ENCODE results near the gene TMCO4.
"Not testable (repeated sequence)": the region's sequence is repeated elsewhere in the genome, so short reads cannot be mapped to it uniquely, and the experiment has no call there.

TMCO4 gene

DNA sequence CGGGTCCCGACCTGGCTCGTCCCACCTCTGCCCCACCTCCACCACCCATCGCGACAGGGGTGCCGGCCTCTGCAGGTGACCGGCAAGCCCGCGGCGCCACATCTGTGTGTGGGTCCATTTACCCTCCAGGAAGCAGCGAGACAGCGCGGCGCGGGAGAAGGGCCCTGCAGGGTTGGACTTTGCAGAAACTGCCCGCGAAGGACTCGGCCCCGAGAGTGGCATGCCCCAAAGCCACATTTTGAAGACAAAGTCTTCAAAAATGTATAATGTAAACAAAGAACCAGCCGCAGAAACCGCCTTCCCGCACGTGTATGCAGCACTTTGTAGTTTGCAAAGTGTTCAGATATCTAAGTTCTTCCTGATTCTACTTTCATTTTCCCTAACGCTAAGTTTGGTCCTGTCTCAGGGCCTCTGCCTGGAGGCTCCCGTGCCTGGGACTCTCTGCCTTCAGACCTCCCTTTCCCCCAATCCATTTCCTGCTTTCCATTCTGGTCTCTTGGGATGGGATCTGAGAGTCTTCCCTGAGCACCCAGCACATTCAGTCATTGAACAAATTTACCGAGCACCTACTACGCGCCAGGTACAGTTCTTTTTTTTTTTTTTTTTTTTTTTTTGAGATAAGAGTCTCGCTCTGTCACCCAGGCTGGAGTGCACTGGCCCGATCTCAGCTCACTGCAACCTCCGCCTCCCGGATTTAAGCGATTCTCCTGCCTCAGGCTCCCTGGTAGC, 524 bp upstream of the TMCO4 start:
- peak; percentile 79 for DNase-seq
- H3K27me3 Mint-ChIP-seq, result no peaks in the 10 kb centered on the region
- peaks cover 7% of the 10 kb centered on the region for H3K36me3 Mint-ChIP-seq (ENCODE audit: low read depth)
- H3K4me3 Mint-ChIP-seq, result peak overlapping the region; percentile 78
- peaks cover 34% of the 10 kb centered on the region for H3K4me1 Mint-ChIP-seq (ENCODE audit: low read depth)
- H3K9me3 Mint-ChIP-seq, result no peaks in the 10 kb centered on the region
- peak overlapping the region; percentile 89 for H3K27ac Mint-ChIP-seq

GRCh38 chr1:19798486-19799229, 1.1 kb downstream of the TMCO4 start:
- peak overlapping the region; percentile 94 for H3K27ac Mint-ChIP-seq
- peak overlapping the region; percentile 81 for H3K4me3 Mint-ChIP-seq
- peaks cover 44% of the 10 kb centered on the region for H3K4me1 Mint-ChIP-seq (ENCODE audit: low read depth)

GRCh38 chr1:19797827-19798226, 1.9 kb downstream of the TMCO4 start:
- no peak for DNase-seq
- H3K27me3 Mint-ChIP-seq, result no peaks in the 10 kb centered on the region
- H3K4me1 Mint-ChIP-seq (ENCODE audit: low read depth), result peaks cover 44% of the 10 kb centered on the region
- peaks cover 18% of the 10 kb centered on the region for H3K36me3 Mint-ChIP-seq (ENCODE audit: low read depth)
- peak overlapping the region; percentile 81 for H3K4me3 Mint-ChIP-seq
- peak overlapping the region; percentile 94 for H3K27ac Mint-ChIP-seq
- H3K9me3 Mint-ChIP-seq, result no peaks in the 10 kb centered on the region

More at GRCh38 chr1:19798486-19799229, 1.1 kb downstream of the TMCO4 start:
- Mint-ChIP-seq H3K36me3 (ENCODE audit: low read depth) (peaks cover 12% of the 10 kb centered on the region), H3K27me3 (no peaks in the 10 kb centered on the region), H3K9me3 (no peaks in the 10 kb centered on the region)
- DNase-seq, result peak; percentile 35

- no peak overlapping the region for H3K27ac Mint-ChIP-seq
- H3K27me3 Mint-ChIP-seq, result no peaks in the 10 kb centered on the region
- peaks cover 43% of the 10 kb centered on the region for H3K36me3 Mint-ChIP-seq (ENCODE audit: low read depth)
- no peak overlapping the region for H3K4me3 Mint-ChIP-seq
- no peak for DNase-seq
- H3K9me3 Mint-ChIP-seq, result no peaks in the 10 kb centered on the region
- H3K4me1 Mint-ChIP-seq (ENCODE audit: low read depth), result peaks cover 42% of the 10 kb centered on the region
Measured at GRCh38 chr1:19794583-19794982, 5.1 kb downstream of the TMCO4 start.

DNA sequence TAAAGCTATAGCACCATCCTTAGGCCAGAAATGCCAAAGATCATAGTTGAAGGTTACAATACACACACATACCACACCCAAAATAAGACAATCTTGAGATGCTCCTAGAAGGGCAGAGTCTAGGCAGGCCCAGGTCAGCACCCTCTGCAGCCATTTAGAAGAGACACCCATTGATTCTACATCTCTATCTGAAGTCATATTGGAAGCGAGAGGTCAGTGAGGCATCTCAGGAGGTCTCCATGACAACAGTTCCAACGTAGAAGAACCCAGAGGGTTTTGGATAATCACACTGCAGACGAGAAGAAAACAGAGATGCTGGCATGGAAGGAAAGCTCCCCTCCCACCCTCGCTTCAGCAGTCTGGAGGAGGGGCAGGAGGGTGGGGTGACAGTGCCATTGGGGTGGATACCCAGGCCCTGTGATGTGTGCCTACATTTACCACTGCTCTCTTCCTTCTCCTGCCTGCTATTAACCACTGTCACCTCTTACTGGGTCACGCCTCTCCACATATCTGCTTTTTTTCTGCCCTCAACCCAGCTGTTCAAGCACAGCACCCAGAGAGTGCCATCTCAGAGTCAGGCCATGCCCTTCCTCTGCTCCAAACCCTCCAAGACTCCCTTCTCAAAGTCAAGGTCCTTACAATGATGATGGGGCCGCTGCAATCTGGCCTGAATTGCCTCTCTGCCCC, 6.2 kb downstream of the TMCO4 start:
- H3K27ac Mint-ChIP-seq, result no peak overlapping the region
- no peak for DNase-seq
- H3K27me3 Mint-ChIP-seq, result no peaks in the 10 kb centered on the region
- H3K36me3 Mint-ChIP-seq (ENCODE audit: low read depth), result peaks cover 43% of the 10 kb centered on the region
- no peaks in the 10 kb centered on the region for H3K9me3 Mint-ChIP-seq
- H3K4me1 Mint-ChIP-seq (ENCODE audit: low read depth), result peaks cover 33% of the 10 kb centered on the region
- H3K4me3 Mint-ChIP-seq, result no peak overlapping the region

DNA sequence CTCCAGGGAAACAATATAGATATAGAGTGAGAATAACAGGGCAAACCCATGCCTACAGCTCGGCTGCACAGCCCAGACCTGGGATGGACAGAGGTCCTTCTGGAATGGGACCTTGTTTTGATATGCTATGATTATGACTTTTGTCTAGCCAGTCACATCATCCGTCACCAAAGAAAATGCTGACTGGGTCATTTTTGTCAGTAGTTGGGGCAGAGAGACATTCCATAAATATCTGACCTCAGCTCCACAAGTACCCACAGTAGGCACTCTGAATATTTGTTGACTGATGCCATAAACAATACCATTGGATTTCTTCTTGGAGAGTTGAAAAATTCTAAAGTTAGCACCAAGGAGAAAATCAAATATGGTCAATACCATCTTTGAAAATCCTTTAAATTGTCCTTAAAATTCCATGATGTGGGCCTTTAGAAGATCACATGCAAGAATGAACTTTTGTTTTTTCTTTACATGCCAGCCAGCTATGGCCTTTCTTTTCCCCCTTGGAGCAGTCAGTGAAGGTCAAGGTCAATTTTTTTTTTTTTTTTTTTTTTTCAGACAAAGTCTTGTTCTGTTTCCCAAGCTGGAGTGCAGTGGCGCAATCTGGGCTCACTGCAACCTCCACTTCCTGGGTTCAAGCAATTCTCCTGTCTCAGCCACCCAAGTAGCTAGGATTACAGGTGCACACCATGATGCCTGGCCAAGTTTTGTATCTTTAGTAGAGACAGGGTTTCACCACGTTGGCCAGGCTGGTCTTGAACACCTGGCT, 7.3 kb downstream of the TMCO4 start:
- Mint-ChIP-seq H3K4me1 (ENCODE audit: low read depth) (peaks cover 26% of the 10 kb centered on the region), H3K9me3 (no peaks in the 10 kb centered on the region), H3K27me3 (no peaks in the 10 kb centered on the region), H3K4me3 (no peak overlapping the region), H3K27ac (no peak overlapping the region), H3K36me3 (ENCODE audit: low read depth) (peaks cover 49% of the 10 kb centered on the region)
- DNase-seq, result no peak

DNA sequence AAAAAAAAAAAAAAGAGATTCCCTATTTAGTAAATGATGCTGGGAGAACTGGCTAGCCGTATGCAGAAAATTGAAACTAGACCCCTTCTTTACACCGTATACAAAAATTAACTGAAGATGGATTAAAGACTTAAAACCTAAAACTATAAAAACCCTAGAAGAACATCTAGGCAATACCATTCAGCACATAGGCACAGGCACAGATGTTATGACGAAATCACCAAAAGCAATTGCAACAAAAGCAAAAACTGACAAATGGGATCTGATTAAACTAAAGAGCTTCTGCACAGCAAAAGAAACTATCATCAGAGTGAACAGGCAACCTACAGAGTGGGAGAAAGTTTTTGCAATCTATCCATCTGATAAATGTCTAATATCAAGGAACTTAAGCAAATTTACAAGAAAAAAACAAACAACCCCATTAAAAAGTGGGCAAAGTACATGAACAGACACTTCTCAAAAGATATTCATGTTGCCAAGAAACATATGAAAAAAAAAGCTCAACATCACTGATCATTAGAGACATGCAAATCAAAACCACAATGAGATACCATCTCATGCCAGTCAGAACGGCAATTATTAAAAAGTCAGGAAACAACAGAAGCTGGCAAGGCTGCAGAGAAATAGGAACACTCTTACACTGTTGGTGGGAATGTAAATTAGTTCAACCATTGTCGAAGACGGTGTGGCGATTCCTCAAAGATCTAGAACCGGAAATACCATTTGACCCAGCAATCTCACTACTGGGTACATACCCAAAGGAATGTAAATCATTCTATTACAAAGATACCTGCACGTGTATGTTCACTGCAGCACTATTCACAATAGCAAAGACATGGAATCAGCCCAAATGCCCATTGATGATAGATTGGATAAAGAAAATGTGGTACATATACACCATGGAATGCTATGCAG, 9.4 kb downstream of the TMCO4 start:
- H3K9me3 Mint-ChIP-seq, H3K4me3 Mint-ChIP-seq, DNase-seq, H3K27me3 Mint-ChIP-seq, H3K27ac Mint-ChIP-seq: not testable (repeated sequence)
- Mint-ChIP-seq H3K4me1 (ENCODE audit: low read depth) (peaks cover 22% of the 10 kb centered on the region), H3K36me3 (ENCODE audit: low read depth) (peaks cover 61% of the 10 kb centered on the region)

- Mint-ChIP-seq H3K27ac (no peak overlapping the region), H3K27me3 (no peaks in the 10 kb centered on the region), H3K4me1 (ENCODE audit: low read depth) (peaks cover 12% of the 10 kb centered on the region), H3K9me3 (no peaks in the 10 kb centered on the region), H3K36me3 (ENCODE audit: low read depth) (peaks cover 65% of the 10 kb centered on the region), H3K4me3 (no peak overlapping the region)
- no peak for DNase-seq
Measured at GRCh38 chr1:19786988-19787423, 12.7 kb downstream of the TMCO4 start.

- H3K9me3 Mint-ChIP-seq, result no peaks in the 10 kb centered on the region
- peaks cover 8% of the 10 kb centered on the region for H3K4me1 Mint-ChIP-seq (ENCODE audit: low read depth)
- H3K36me3 Mint-ChIP-seq (ENCODE audit: low read depth), result peaks cover 65% of the 10 kb centered on the region
- DNase-seq, result no peak
- H3K4me3 Mint-ChIP-seq, result no peak overlapping the region
- no peak overlapping the region for H3K27ac Mint-ChIP-seq
- H3K27me3 Mint-ChIP-seq, result no peaks in the 10 kb centered on the region
Measured at GRCh38 chr1:19785660-19786059, 14.1 kb downstream of the TMCO4 start.

DNA sequence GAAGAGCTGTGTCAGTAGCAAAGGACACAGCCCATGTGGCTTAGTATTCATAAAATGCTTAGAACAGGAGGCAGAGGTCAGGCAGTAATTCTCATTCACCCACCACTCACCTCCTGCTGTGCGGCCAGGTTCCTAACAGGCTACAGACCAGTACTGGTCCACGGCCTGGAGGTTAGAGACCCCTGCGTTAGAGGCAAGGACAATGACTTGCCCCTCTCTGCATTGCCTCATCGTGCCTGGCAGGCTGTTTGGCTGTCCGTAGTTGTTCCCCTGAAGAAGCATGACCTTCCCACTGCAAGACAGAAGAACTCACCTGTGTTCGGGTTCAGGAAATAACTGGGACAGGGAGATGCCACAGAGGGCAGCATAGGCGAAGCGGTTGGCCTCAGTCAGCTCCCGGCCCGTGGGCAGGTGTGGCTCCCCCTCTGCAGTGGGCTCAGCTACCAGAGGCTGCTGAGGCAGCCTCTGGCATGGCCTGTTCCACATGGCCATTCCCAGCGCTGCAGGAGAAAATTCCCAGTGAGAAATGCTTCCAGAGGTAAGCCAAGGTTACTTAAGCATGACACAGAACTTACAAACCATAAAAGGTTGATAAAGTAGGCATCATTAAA, 19.3 kb downstream of the TMCO4 start:
- Mint-ChIP-seq H3K27me3 (no peaks in the 10 kb centered on the region), H3K4me3 (no peak overlapping the region), H3K27ac (no peak overlapping the region), H3K4me1 (ENCODE audit: low read depth) (no peaks in the 10 kb centered on the region), H3K36me3 (ENCODE audit: low read depth) (peaks cover 78% of the 10 kb centered on the region), H3K9me3 (no peaks in the 10 kb centered on the region)
- DNase-seq, result no peak

DNA sequence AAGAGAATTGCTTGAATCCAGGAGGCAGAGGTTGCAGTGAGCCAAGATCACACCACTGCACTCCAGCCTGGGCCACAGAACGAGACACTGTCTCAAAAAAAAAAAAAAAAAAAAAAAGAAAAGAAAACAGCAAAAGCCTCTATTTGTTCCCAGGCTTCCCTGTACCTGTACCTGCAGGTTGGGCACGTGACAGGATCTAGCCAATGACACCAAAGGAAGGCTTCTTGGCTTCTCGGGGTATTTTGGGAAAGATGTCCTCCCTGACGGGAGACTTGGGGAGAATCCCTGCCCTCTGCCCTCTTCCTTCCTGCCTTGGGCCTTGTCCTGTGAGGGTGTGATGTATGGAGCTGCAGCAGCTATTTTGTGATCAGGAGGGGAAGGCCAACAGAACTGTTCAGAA, 22.8 kb downstream of the TMCO4 start:
- peaks cover 76% of the 10 kb centered on the region for H3K36me3 Mint-ChIP-seq (ENCODE audit: low read depth)
- DNase-seq, result no peak
- no peaks in the 10 kb centered on the region for H3K4me1 Mint-ChIP-seq (ENCODE audit: low read depth)
- H3K27me3 Mint-ChIP-seq, result no peaks in the 10 kb centered on the region
- no peak overlapping the region for H3K4me3 Mint-ChIP-seq
- H3K9me3 Mint-ChIP-seq, result no peaks in the 10 kb centered on the region
- H3K27ac Mint-ChIP-seq, result no peak overlapping the region

DNA sequence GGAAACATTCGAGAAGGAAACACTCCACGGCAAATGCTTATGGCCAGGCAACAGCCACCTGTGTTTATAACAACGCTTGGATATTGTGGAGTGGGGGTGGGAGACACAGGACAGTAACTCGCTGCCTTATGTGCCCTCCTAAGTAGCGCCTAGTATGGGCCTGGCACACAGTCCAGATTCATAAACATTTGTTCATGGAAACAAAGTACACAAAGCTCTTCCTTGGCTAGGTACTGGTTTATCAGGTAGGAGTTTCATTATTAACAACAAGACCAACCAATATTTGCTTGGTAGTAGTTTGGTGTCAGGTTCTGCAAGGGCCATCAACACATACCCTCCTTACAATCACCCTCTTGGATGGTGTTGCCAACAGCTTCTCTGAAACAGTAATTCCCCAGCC, 23.4 kb downstream of the TMCO4 start:
- H3K4me3 Mint-ChIP-seq, result no peak overlapping the region
- no peaks in the 10 kb centered on the region for H3K4me1 Mint-ChIP-seq (ENCODE audit: low read depth)
- H3K27ac Mint-ChIP-seq, result no peak overlapping the region
- peaks cover 77% of the 10 kb centered on the region for H3K36me3 Mint-ChIP-seq (ENCODE audit: low read depth)
- H3K9me3 Mint-ChIP-seq, result no peaks in the 10 kb centered on the region
- DNase-seq, result no peak
- no peaks in the 10 kb centered on the region for H3K27me3 Mint-ChIP-seq

DNA sequence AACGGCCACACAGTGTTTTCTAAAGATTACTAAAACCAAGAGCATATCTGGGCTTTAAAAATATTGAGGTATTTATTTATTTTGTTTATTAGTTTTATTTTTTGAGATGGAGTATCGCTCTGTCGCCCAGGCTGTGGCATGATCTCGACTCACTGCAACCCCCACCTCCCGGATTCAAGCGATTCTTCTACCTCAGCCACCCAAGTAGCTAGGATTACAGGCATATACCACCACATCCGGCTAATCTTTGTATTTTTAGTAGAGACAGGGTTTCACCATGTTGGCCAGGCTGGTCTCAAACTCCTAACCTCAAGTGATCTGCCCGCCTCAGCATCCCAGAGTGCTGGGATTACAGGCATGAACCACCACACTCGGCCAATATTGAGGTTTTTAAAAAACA, 23.9 kb downstream of the TMCO4 start:
- Mint-ChIP-seq H3K27ac (no peak overlapping the region), H3K4me1 (ENCODE audit: low read depth) (no peaks in the 10 kb centered on the region), H3K27me3 (no peaks in the 10 kb centered on the region), H3K9me3 (no peaks in the 10 kb centered on the region), H3K36me3 (ENCODE audit: low read depth) (peaks cover 79% of the 10 kb centered on the region), H3K4me3 (no peak overlapping the region)
- no peak for DNase-seq

Measured in activated T-cell treated with anti-CD3 and anti-CD28 coated beads, Interleukin-2, amount 50 U/mL, for 24 hours (primary cell).